Kidney glomerular epithelial cell (primary cell): Measurements from ENCODE around the gene NF1.
"Not testable (repeated sequence)": the region's sequence is repeated elsewhere in the genome, so short reads cannot be mapped to it uniquely, and the experiment has no call there.

Source experiments
- DNase-seq: peaks from one replicate; lab custom pipeline; 2025; lab: John Stamatoyannopoulos, UW

NF1 gene

DNA sequence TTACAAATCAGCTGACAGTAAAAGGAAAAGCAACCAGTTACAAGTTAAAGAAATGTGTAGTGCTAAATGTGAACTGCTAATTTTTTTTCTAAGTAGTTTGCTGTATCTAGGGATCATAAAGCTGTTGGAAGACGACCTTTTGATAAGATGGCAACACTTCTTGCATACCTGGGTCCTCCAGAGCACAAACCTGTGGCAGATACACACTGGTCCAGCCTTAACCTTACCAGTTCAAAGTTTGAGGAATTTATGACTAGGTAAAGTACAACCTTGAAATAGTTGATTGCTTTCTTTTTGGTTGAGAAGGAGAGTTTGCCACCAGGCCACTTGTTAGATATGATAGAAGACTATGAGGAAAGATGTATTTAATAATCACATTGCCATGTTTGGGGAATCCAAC lies 166.8 kb downstream of the NF1 start:
- no peak for DNase-seq

DNA sequence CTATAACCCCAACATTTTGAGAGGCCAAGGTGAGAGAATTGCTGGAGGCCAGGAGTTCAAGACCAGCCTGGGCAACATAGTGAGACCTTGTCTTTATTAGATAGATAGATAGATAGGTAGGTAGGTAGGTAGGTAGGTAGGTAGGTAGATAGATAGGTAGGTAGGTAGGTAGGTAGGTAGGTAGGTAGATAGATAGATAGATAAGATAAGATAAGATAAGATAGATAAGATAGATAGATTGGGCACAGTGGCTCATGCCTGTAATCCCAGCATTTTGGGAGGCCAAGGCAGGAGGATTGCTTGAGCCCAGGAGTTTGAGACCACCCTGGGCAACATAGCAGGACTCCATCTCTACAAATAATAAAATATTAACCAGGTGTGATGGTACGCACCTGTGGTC lies 168.1 kb downstream of the NF1 start:
- DNase-seq: not testable (repeated sequence)

DNA sequence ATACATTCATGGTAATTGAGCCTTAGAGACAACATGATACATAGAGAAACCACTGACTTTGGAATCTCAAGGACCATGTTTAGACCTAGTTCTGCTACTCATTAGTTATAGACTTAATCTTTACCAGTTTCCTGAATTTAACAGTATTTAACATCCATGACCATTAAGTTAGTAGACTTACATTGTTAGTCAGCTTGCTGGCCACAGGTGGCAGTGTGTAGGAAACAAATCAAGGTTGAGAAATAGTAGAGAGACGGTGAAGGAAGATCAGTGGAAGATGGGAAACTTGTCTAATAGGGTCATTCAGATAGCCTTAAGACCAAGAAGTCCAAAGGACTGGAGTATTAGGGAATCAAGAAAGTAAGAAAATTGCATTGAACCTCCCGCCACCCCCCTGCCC lies 171.3 kb downstream of the NF1 start:
- DNase-seq: no peak

DNA sequence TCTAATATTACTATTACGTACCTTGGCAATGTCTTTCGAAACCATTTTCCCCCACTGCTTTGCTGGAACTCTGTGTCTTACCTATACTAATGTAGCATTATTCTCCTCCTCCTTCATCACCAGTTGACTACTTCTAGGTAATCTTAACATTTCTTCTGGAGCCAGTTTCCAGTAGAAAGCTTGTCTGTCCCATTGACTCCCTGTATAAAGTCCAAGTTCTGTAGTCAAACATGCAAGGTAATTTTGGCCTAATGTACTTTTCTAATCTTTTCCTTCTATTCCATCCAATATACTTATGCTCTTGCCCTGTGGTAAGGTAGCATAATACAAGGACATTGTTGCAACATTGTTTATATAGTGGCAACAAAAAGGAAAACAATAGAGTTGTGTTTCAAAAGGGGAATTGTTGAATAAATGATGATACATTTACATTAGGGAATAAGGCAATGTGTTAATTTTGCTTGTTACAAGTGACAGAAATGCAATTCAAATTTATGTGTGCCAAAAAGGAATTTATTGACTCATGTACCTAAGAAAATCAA lies 174.3 kb downstream of the NF1 start:
- DNase-seq: peak; percentile 55

DNA sequence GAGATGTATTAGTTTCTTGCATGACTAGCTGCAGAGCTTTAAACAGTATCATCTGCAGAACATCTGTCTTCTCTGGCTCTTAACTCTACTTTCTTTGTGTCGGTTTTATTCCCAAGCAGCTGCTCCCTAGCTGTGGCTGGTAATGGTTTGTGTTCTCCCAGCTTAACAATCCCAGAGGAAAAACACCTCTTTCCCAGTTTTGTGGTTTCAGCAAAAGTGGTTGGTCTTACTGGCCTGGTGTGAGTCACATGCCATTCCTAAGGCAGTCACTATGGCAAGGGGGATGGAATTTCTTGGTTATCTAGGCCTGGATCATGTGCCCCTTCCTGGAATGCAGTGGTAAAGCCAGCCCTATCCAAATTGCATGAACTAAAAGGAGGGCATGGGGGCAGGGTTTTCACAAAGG lies 174.8 kb downstream of the NF1 start:
- peak; percentile 97 for DNase-seq

DNA sequence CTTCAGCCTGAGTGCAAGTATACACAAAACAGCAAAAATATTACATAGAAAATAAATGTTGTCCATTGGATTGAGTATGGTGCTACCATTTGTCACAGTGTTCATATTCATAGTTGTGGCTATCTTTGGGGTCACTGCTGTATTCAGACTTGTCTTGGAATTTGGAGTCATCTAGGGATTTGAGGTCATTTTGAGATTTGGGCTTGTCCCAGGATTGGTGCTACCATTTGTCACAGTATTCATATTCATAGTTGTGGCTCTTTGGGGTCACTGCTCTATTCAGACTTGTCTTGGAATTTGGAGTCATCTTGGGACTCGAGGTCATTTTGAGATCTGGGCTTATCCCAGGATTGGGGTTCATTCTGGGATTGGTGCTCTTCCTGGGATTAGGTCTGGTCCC lies 177.5 kb downstream of the NF1 start:
- no peak for DNase-seq

DNA sequence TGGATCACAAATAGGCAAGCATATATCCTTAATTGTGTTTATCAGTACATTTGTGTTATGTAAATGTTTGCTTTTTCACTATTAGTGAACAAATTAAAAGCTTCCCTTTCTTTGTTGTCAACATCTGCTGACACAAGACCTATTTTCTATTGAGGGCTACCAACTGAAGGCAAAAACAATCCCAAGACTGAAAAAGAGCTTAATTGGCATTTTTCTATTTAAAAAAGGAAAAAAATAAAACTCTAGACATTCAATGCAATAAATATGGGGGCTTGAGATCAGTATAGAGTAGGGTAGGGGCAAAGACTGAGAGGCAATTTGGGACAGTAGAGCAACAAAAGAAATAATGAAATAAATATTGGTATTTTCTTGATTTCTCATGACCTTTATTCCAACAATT lies 178.0 kb downstream of the NF1 start:
- DNase-seq: no peak

DNA sequence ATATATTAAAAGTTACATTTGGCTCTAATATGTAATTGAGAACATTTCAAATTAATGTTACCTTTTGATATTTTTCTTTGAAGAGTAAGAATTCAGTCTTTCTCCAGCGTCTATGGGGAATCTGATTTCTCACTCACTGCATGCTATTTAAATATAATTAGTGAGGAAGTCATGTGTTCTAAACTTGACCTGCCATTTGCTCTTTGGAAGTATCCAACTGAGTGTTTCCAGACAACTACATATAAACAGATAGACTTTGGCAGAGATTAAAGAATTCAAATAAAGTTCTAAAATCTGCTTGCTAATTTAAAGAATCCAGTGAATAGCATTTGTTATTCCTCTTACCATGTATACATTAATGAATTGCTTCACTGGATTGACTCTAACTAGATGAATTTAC lies 178.7 kb downstream of the NF1 start:
- DNase-seq: no peak

DNA sequence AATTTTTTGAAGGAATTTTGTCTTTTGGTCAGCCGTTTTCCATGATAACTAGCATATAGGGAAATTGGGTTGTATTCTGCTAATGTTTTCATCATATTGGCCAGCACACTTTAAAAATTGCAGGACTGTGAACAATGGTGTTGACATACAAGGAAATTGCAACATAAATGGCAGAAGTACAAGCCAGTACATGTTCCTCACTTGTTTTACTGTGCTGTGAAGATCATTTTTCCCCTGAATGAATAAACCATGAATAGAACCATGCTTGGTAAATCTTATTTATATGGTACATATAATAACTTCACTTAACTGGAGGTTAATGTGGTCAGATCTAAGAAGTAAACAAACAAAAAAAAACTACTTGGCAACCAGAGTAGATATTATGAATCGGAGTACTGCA lies 179.5 kb downstream of the NF1 start:
- no peak for DNase-seq

DNA sequence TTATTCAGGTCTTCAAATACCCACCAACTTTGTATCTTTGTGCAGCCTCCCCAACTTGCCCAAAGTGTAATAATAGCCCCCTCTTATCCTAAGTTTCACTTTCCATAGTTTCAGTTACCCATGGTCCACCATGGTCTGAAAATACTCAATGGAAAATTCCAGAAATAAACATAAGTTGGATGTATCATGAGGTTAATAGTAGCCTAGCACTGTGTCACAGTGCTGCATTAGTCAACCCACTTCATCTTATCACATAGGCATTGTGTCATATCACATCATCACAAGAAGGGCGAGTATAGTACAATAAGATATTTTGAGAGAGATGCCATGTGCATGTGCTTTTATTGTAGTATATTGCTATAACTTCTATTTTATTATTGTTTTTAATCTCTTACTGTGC lies 180.3 kb downstream of the NF1 start:
- no peak for DNase-seq

DNA sequence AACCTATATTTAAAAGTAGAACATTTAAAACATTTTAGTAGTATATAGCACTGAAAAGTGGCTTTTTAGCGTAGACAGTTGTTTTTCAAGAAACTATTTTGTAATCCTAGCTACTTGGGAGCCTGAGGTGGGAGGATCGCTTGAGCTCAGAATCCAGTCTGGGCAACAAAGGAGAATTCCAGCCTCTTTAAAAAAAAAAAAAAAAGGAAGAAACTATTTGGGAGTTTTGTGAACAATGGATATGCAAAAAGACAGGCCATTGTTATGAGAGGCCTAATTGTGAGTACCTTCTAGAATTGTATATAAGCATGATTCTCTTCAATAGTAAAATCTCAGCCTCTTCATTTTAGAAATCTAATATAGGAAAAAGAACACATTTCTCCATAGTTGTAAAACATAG lies 184.6 kb downstream of the NF1 start:
- no peak for DNase-seq

DNA sequence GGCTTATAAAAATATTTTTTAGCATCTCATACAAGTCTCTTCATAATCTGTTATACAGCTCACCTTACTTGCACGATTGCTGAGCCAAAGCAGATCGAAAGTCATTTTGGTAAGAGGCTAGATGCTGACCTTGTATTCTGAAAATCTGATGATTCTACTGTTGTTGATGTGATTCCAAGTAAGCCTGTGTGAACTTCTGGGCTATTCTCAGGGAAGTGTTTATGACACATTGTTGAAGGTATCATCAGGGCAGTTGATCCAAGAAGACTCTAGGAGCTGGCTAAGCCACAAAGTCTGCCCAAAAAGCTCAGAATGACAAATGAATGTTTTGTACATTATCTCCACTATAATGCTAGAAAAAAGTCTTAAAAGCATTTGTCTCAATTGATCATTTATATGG lies 186.3 kb downstream of the NF1 start:
- DNase-seq: no peak

DNA sequence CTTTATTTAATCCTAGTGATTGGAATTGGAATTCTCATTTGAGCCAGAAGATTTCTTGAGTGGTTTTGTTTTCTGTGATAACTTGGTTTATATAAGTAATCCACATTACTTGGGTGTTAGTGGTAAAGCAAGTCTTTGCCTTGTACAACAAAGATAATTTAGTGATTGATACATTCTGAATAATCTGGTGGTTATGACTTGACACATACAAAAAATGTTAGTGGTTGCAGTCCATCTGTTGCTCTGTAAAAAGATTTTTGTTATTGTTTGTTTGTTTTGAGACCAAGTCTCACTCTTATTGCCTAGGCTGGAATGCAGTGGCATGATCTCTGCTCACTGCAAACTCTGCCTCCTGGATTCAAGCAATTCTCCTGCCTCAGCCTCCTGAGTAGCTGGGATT lies 189.1 kb downstream of the NF1 start:
- no peak for DNase-seq

DNA sequence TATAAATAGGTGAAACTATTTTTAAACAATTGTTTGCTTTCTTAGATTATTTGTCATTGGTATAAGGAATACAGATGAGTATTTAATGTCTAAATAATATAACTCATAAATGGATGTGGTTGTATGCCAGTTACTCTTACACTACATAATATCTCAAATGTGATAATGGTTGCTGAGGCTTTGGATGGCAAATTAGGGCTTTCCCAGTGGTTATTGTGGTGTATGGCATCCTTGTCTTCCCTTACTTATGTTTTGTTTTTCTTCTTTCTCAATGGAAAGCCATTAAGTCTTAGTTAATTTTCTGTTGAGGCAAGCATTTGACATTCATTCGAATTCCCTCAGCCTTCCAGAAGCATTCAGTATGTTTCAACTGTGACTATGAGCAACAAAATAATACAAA lies 191.8 kb downstream of the NF1 start:
- DNase-seq: no peak

DNA sequence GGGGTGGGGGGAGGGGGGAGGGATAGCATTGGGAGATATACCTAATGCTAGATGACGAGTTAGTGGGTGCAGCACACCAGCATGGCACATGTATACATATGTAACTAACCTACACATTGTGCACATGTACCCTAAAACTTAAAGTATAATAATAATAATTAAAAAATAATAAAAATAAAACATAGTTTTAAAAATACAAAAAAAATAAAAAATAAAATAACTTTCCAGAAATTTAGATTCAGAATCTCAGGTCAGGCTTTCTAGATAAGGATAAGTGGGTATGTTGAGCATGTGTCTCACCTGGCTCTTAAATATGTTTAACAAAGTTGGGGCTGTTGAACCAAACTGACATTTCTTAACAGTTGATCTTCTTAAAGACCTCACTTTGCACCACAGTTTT lies 193.2 kb downstream of the NF1 start:
- not testable (repeated sequence) for DNase-seq

DNA sequence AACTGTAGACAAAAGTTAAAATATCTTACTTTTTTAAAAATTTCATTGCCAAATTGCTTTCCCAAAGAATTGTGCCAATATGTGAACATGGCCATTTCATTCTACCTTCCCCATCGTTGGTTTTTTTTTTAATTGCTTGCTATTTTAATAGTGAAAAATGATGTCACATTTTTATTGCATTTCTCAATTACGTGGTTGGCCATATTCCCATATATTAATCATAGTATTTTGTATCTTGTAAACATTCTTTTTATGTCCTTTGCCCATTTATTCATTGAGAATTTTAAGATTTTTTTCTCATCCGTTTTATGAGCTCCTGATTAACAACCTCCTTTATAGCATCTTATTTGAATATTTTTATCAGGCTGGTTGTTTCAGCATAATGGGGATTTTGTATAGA lies 195.0 kb downstream of the NF1 start:
- no peak for DNase-seq

DNA sequence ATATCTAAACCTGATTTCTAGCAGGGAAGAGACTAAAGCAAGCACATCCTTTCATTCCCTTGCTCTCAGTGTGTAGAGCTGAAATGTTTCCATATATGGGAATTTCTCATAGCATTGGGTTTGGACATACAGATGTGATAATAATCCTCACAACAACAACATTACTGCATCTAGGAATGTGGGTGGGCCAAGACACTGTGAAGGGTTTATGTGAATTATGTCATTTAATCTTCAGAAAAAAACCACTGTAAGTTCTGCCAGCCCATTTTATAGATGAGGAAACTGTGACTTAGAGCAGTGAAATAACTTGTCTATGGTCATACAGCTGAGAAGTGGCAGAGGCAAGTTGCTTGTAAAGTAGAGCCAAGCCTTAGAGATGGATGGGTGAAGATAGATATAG lies 197.0 kb downstream of the NF1 start:
- no peak for DNase-seq

DNA sequence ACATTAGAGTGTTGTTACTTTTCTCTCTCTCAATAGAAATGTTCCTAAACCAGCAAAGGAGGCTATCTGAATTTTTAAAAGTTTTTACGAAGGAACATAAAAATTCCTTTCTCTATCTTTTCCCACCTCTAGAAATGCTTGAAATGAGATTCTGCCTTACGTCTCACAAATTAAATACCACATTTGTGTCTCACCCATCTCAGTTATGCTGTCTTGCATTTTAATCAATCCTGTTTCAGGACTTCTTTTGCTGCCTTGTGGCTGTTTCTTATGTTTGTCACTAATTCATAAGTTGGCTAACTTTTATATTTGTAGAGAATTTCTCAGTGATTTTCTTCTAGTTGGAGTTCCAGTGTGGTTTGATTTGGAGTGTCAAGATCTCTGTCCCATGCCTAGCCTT lies 198.8 kb downstream of the NF1 start:
- DNase-seq: no peak

DNA sequence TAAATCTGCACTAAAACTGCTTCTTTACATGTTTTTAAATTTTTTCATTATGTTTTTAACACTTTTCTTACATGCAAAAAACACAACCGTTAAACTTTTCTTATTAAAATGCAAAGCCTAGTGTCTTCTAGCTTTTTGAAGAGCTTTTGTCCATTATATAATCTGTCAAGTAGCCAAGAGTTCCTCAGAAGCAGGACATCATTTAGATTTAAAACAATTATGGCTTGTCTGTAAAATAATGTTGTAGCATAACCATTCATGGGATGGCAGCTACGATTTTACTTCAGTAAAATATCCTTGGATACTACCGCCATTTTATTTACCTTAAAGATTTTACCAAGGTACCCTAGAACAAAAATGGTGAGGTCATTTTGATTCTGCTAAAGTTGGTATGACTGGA lies 199.5 kb downstream of the NF1 start:
- DNase-seq: no peak

DNA sequence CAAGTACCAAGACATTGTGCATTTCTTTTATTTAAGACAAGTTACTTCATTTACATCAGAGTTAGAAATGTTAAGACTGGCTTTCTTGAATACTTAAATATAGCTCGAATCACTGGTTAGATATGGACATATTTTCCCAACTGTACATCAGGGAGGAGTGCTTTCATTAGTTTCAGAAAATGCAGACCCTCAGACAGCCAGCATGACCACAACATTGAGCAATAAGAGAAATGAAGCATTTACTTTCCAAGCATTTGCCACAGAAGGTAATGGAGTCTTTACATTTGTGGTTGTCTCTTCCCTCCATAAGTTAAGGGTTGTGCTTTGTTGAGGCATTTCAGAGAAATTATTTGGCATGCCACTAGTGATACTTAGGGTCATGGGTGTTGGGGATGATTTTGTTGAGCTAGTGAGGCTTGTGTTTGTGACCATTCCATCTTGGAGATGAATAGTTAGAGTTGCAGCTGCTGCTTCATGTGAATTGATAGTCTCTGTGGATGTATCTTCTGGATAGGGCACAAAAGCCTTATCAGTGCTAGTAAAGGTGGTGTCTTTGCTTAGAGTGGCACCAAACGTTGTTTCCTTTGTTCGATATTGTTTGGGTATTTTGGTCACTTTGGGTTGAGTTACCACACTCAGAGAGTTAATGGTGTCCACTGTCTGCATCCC lies 200.2 kb downstream of the NF1 start:
- no peak for DNase-seq

DNA sequence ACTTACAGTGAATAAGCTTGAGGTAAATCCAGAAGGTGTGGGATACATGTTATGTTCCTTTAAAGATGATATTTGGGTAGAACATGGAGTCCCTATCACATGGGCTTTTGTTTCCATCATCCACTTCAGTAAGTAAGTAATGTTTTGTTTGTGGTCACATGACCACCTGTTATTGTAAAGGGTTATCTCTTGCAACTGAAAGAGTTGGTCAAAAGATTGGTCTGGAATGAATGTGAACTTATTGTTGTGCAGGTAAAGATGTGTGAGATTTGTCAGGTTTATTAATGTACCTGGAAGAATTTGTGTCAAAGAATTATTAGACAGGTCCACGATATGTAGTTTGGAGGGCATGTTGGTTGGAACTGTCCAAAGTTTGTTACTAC lies 200.7 kb downstream of the NF1 start:
- no peak for DNase-seq

DNA sequence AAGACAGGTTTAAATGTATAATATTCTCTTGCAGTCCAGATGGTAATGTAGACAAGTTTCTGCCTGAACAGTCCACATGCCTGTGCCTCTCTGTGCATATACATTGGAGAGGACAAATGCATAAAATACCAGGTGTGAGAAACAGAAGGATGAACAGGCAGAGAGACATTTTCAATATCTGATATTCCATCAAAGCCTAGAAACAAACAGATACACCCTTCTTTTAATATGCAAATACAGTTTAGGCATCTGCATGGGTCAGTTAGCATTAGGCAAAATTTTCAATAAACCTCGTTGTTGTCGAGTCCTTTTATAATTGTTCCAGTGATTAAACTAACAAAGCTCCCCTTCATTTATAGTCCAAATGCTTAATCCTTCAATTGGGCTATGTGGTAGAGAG lies 201.4 kb downstream of the NF1 start:
- DNase-seq: no peak

DNA sequence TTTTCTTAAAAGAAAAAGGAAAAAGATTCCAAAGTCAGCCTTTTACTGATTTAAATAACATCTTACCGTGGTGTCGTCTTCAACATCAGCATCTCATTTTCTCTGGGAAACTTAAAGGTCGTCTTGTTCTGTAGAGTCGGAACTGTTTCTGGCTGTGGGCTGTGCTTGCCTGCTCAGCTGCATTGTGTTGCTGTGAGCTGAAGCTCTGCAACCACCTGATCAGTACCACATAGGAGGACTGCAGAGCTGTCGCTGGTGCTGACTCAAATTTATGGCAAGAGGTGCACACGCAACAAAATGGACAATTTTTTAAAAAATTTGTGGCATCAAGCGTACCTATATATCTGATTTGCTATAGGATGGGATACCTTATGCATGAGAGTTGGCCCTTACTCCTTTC lies 202.3 kb downstream of the NF1 start, which contains the start of gene OMG:
Gene OMG, minus strand, starts transcription at position 150 of the 400 bp plus-strand sequence. CDS start 908 bp downstream, outside the sequence.
- DNase-seq: no peak

DNA sequence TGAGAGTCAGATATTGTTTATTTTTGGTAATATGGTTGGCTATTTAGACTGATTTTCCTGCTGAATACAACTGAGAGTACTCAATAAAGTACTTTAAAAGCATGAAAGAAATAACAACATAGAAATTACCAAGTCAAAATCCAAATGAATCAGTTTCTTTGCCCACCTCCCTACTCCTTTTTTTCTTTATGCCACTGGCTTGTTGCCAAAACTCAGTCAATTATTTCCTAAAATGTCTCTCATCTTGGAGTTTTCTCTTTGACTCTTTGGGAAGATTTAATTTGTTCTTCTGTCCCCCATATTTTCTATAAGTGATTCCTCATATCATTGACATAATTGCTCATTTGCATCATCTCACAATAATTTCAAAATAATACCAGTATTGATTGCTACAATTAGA lies 204.8 kb downstream of the NF1 start:
- DNase-seq: no peak
